Retina (tissue), 1 donor: ENCODE data around the gene BTBD2.

Experiments used
- DNase-seq: peaks from one replicate; pipeline ENCODE4 v3.0.0-alpha.2; 2016

Gene BTBD2

DNA sequence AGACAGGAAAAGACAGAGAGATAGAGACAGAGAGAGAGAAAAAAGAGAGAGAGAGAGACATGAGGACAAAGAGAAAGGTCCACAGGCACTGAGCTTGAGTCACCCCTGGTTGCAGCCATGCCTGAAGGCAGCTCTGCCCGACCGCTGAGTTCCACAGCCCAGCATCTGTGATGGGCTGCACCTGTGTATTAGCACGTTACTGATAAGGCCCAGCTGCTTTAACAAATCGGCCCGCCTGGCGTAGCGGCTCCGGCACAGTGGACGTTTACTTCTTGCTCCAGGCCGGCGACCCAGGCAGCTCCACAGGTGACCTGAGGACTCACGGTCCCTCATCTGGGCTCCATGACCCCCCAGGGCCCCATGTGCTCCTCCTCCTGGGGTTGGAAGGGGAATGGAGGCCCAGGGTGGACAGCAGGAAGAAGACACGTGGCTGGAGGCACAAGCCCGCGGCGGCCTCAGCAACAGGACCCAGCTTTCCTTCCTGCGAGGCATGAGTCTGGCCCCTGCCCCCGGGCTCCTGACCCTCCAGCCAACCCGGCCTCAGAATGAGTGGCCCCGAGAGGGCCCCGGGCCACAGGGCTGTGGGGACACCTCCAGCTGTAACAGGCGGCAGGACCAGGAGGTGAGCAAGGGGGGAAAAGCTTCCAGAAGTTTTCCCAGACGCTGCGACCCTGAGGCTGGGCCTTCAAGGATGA lies 78.5 kb downstream of the BTBD2 start:
- no peak for DNase-seq

DNA sequence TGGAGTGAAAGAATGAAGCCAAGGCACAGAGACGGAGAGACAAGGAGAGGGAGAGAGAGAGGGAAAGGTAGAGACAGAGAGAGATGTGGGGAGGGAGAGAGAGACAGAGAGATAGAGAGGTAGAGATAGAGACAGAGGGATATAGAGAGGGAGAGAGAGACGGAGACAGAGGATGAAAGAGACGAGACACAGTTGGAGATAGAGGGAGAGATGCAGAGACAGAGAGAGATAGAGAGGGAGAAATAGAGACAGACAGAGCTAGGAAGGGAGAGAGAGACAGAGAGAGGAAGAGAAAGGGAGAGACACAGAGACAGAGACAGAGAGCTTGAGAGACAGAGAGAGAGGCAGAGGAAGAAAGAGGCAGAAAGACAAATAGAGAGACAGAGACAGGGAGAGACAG lies 79.1 kb downstream of the BTBD2 start:
- DNase-seq: no peak

DNA sequence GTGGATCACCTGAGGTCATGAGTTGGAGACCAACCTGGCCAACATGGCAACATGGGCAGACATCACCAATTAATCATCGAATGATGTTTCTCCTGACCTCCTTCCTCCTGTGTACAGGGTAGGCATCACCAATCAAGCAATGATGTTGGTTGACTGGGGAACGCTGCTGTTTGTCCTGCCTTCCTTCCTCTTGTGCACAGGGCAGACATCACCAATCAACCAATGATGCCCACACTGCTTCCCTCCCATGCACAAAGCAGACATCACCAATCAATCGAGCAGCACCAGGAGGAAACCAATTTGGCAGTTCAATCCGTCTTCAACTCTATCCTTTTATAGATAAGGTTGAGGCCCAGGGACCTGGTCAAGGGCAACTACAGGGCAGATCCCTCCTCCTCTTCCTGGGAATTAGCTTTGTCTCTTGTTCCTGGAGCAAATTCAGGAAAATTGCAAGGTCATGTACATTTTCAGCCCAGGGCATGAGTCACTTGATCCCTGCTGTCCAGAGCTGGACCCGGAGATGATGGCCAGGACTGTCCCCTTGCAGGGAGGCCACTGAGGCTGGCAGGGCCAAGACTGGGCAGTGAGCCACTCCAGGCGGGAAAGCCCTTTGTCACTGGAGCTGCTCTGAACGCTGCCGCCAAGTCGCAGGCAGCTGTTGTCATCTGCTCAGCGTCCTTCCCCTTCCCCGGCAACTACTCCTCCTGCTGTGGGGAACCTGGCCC lies 79.9 kb downstream of the BTBD2 start:
- no peak for DNase-seq
